ENCODE measurements around the gene ETFA.

Gene ETFA

DNA sequence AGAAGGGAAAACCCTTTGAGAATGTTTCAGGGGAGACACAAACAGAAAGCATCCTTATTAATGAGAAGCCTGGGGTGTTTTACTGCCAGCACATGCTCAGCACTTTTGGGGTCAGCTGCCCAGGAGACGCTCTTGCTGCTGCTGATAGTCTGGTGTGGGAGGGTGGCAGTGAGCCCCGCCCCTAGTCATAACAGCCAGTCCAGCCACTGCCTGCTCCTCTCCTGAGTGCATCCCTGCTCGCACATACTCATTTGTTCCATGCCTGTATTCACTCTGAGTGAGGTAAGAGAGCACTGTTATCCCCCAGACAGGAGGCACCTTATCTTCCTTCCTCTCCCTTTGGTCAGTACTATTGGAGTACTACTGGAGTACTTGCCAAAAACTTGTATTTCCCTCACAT is 101.3 kb downstream of the ETFA start:
- FAIRE-seq = no peak

DNA sequence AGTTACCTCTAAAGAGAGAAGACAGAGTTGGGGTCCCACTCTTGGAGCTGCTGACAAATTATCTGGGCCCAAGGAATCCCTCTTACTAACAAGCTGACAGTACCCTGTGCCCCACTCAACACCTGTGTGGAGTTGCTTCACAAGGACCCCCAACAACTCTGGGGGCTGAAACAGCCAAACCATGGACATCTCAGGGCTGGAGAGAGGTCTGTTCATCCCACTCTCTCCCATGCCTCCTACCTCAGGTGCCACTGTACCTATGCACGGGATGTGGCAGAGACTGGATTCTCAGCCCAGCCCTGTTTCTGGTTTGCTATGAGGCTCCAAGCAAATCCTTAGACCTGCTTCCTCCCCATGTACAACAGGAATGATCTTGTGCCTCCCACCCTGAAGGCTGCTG is 101.7 kb downstream of the ETFA start:
- no peak for FAIRE-seq

DNA sequence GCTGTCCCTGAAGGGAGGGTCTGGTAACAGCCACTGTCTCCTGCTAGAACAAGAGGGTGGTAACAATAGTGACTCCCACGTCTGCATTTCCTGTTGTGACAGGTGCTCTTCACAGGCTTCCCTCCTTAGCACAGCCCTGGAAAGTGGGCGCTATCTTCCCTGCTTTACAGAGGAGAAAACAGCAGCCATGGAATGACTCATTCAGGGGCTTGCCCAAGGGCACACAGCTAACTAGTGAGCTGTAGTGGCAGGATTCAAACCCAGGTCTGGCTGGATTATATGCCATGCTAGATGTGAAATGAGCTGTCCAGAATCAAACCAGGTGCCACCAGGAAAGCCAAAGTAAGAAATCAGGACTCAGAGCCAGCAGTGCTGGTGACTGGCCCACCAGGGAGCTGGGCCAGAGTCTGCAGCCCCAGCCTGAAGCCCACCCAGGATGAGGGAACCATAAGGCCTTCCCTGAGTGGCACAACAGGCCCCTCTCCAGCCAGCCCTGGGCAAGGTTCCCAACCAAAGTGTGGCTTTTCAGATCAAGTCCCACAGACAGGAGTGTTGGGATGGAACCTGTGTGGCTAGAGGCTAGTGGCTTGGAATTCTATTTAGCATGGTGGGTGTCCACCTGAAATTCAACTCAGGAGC is 102.4 kb downstream of the ETFA start:
- no peak for FAIRE-seq

DNA sequence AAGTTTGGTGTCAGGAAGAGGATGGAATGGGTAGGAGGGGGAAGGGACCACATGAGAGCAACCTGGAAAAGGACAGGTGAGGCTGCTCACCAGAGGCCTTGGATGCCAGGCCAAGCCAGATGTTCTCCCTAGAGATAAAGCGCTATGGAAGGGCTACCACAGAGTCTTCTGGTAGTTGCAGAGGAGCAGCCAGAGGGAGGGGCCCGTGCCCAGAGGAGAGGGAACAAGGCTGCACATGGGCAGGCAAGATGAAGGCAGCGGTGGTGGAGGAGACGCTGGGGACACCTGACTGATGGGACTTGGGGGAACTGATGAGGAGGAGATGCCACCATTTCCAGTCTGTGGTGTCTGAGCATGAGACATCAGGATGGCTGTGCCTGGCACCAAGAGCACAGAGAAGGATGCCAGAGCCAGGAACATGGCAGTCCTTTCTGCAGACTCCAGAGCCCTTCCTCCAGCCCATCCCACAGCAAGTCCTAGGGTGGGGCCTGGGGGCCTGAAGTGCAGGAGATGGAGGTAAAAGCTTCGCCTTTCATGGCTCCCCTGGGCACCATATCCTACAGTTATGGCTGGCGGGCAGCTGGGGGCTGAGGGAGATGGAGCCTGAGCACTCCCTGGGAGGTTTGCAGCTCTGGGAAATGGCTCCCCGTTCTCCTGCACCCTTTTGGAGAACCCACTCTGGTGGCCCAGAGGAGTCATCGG is 103.0 kb downstream of the ETFA start:
- FAIRE-seq = no peak

DNA sequence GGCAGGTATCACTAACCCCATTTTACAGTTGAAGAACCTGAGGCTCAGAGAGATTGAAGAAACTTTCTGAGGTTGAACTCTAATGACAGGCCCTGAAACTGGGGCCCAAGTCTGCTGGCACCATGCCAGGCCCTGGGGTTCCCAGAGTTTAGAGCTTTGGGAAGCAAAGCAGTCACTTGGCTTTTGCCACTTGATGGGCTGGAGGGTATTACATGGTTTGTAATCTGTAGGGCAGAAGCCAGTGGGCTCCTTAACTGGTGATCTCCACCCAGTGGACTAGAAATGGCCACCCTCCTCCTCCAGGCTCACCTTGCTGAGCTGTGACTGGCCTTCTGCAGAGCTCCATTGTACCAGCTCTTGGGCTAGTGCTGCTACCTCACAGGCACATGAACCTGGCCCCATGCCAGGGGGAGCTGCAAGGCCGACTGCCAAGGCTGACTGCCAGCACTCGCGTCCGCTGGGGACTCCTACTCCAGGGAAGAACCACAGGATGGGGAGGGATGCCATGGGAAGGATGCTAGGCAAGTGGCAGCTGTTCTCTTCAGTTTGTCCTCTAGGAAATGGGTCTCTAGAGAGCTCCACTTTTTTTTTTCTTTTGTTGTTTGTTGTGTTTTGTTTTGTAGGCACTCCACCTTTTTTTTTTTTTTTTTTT is 104.8 kb downstream of the ETFA start:
- FAIRE-seq = no peak

DNA sequence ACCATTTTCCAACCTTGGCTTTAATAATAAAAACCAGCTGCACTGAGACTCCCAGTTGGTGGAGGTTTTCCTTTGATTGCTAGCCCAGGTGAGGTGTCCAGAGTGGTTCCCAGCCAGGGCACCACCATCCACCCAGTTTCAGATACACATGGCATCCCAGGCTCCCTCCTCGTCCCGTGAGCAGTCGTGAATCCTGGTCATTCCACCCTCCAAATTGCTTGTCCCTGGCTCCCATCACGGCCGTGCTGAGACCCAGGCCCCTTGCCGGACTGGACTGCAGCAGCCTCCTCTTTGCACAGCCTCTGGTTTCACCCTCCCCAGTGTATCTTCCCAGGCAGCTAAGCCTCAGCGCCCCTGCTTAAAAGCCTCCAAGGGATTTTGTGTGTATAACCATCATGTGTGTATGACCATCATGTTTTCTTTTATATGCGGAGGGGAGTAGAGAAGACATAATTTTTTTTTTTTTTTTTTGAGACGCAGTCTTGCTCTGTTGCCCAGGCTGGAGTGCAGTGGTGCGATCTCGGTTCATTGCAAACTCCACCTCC is 106.3 kb downstream of the ETFA start:
- no peak for FAIRE-seq

DNA sequence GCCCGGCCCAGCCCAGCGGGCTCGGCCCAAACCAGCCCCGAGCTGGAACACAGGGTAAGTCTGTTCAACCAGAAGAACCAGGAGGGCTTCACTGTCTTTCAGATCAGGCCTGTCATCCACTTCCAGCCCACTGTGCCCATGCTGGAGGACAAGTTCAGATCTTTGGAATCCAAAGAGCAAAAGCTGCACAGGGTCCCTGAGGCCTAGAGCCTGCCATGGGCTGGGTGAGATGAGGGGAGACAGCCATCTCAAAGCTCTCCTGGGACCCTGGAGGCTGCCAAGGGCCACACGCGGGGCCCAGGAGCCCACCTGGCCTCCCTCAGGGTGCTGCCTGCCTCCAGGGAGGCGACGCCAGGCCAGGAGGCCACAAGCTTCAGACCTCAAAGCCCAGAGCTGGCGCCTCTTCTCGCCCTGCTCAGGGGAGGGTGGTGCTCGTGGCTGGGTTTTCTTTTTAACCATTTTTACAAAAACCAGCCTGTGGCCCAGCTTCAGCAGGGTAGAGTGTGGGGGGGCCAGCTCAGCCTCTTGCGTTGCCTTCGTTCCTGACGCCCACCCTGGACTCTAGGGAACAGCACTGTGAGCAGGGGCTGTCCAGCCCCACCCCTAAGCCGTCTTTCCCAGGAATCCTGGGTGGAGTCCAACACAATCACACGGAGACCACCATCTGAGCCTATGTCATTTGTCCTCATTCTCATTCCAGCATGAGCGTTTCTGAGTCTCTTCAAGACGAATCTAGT is 107.0 kb downstream of the ETFA start:
- FAIRE-seq = no peak

DNA sequence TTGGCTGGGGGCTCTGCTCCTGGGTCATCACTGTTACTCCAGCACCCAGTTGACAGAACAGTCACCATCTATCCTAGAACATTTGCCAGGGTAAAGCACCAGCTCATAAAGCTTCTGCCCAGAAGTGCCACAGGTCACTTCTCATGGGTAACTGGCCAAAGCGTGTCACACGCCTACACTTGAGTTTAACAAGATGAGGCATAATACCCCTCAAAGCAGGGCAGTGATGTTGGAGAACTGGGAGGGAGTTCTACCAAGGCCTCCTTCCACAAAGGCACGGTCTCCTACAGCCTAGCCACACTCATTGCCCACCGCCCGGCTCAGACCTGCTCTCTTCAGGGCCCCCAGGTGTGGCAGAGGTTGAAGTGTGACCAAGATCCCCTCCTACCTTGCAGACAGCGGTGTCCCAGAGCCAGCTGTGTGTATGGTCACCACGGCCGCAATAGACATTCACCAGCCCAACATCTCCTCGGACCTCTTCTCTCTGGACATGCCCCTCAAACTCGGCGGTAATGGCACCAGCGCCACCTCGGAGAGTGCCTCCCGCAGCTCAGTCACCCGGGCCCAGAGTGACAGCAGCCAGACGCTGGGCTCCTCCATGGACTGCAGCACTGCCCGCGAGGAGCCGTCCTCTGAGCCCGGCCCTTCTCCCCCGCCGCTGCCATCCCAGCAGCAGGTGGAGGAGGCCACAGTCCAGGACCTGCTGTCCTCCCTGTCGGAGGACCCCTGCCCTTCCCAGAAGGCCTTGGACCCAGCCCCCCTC is 107.7 kb downstream of the ETFA start:
- no peak for FAIRE-seq

DNA sequence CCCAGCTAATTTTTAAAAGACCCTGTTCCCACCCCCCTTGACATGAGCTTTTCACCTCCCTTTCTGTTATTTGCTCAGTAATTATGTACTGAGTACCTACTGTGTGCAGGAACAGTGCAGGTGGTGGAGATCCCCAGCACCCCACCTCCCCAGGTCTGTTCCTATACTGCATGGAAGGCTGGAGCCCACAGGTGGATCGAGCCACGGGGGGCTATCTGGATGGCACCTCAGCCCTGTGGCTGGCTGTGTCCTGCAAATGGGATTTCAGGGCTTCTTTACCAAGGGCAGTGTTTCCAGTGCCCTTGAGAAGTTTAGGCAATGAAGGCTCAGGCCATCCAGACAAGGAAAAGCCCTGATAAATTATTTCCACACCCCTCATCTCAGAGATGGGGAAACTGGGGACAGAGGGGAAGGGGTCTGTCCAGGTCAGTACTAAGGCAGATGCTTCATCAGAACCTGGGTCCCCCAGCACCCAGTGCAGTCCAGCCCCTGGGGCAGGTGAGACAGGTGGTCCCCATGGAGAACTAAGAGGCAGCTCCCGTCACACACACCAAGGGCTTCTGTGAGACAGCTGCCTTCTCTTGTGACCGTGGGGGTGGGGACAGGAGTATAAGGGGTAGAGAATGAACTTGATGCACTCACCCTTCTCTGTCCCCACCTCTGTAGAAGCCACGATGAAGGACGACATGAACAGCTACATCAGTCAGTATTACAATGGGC is 109.6 kb downstream of the ETFA start:
- no peak for FAIRE-seq

DNA sequence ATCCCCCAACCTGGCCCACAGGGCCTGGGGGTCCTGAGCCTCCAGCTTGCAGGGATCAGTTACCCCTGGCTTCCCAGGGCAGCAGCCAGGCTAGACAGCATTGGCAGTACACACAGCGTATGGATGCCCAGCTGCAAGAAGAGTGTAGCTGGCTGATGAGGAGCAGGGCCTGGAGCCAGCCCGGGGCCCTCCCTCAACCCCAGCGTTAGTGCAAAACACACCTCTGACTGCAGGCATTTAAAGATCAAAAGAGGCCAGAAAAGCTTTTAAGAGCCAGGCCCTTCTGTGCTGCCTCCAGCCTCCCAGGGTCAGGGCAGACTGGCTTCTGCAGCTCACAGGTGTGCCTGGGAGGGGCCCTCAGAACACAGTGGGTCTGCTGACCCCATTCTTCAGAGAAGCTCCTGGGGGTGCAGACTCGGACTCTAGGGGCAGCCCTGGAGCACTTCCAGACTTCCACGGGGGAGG is 110.6 kb downstream of the ETFA start:
- FAIRE-seq = no peak

DNA sequence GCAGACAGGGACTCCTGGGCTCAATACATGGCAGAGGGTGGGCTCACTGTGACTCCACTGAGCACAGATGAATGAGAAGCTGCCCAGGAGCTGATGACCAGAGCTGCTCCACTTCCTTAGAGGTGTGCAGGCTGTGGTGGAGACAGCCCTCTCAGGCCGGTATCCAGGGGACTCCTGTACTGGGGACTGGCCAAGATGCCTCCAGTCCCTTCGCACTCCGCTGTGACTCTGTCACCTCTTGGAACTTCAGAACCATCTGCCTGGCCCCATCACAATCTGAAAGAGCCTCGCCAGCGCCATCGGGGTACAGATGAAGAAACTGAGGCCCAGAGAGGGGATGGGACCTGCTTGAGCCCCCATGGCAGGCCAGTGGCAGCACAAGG is 111.2 kb downstream of the ETFA start:
- FAIRE-seq = no peak

DNA sequence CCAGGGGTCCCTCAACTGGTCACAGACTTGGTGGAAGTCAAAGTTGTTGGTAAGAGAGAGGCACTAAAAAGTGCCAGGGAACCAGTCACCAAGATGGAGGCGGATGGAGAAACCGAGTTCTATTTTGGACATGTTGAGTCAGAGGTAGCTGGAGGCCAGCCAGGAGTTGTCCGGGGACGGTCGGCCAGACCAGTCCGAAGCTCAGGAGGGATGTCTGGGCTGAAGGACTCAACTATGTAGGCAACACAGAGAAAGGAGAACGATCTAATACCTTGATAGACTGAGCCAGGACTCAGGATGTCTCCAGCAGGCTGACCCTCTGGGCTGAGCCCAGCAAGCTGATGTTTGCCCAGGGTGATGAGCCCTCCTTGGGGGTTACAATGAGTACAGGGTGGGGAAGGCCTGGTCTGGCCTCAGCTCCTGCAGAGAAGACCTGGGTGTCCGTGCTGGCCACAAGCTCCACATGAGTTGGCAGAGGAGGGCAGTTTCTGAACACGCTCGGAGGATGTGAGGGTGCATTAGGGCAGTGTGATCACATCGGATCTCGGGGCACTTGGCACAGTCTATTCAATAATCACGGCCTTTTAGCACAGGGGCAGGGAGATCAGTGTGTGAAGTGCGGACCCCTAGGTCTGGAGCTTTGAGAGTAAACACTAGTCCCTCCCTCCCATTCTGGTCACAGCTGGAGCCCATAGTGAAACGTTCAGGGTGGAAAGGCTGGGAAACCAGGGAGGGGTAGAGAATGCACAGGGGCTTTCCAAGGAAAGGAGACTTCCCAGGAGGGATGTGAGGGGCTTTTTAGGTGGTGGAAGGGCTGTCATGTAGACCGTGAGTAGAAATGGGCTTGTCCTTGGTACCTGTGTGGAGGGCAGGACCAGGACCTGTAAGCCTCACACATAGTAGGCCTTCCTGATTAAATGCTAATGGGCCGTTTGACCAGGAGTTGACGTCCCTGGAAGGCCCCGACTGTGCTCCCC is 111.9 kb downstream of the ETFA start:
- FAIRE-seq = no peak

DNA sequence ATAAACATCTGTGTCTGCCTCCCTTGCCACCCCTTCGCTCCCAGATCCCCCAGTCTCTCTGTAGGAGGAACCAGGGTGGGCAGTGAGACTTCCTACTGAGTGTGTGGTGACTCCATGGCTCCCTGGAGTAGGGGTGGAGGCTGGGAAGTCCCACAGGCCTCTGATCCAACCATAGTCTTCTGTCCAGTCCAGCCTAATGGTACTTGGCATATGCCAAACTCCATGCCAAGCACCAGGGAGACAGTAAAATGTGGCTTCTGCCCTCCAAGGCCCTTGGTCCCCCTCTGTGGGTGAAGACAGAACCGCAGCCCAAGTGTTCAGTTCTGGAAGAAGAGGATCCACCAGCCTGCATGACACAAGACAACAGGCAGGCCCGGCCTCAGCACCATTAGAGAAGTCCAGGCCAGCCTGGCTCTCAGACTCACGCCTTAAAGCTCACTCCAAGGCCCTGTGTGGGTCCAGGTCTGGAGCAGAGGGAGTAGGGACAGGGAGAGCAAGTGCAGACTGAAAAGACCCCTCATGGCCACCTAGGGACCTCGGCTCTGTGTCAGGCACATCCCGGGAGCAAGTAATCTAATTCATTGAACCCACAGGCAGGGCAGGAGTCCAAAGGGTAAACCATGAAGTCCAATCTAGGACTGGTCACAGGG is 112.7 kb downstream of the ETFA start:
- FAIRE-seq = no peak

DNA sequence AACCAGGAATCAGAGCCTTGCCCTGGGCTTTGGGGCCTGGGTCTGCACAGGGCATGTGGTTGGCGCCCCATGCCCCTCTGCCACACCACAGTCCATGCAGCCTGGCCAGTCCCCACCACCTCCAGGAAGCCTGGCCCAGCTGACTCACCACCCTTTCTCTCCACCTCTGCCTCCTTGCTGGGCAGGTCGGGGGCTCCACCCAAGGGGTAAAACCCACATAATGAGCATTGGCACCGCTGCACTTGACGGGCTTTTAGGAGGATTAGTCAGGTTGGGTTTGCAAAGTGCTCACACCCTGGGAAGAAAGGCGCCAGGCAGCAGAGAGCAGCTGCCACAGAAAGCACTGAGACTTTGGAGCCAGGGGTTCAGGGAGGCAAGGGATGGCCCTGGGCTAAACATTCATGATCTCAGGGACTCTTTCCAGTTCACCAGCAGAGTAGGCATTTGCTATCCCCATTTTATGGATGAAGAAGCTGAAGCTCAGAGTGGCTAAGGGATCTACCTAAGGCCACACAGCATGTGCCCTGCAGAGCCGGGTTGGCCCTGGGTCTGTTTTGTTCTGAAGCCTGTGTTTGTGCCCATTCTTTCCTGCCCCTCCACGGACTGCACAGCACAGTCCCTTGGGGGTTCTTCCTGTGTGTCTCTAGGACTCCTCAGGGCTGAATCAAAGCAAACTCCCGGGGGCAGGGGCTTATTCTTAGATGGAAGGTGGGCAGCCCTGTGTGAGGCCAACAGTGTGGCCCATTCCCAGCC is 113.4 kb downstream of the ETFA start:
- FAIRE-seq = no peak

DNA sequence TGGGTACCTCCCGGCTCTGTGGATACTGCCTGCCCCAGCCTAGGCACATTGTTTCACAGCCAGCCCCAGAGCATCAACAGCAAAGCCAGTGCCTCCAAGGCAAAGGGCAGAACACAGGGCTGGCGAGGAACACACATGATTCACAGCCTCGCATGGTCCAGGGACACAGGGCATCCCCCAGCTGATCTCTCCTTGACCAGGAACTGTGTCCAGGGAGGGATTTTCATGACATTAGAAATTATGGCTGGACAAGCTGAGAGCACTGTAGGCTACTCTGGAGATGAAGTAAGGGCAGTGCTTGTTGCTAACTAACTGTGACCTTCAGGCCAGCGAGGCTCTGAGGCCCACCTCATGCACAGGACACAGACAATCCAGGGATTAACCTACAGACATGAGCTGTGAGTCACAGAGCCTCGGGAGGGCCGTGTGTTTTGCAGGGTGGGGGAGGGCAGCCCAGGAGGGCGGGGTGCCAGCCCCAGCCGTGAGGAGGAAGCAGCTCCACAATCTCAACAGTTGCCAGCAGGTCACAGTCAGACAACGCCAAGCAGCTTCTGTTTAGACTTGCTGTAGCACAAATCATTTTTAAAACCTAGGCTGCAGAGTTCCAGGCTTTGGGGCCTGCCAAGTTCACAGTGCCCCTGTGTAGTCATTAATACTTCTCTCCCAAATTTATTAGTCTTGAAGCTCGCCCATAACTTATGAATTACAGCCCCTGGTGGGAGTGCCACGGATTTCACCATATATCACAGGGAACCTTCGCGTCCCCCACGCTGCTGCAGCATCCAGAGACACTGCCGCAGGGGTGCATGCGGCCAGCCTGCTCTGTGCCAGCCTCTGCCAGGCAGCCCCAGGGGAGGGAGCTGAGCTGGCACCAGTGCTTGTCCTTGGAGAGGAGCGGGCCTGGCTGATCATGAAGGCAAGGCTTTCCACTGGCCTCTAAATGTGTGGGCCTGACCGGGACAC is 114.7 kb downstream of the ETFA start:
- no peak for FAIRE-seq

DNA sequence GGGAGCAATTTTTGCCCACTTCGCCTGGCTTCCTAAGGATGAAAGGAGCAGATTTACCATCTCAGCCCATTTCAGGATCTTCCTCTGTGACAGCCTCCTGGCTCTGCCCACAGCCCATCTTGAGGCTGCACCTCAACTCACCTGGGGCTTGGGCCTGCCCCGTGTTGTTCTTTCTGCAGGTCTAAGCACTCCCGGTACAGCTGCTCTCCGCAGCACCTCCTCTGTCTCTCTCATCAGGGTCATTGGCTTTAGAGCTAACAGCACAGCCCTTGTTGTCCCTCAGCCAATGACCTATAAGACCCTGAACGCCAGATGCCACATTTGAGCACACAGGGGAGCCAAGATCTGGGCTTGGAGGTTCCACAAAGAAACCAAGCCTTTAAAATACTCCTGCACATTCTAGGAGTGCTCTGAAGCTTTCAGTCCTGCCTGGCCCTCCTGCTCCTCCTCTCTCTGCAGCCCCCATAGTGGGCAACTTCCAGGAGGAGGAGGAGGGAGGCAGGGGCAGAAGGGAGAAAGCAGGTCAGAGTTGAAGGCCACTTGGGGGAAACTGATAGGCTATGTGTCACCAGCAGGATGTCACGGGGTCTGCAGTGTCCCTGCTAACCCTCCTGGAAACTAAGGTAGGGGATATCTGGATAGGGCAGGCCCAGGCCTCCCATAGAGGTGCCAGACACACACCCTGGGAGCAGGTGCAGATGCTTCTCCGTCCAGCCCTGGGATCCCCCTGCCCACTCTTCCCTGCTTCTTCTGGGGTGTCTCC is 115.6 kb downstream of the ETFA start:
- FAIRE-seq = no peak

DNA sequence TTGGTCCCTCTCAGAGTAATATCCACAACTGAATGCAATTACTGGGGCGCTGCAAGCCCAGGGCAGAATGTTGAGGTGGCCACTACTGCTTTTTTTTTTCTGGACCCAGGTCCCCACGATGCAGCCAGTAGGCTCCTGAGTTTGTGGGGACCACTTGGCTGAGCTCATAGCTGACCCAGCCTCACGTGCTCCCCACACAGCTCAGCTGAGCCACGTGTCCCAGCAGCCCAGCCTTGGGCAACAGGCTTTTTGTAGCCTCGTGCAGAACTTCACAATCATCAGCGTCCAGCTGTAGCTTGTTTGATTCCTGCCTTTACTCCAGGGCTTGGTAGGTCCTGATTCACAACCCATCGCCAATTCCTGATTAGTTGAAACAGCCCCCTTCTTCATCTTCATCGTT is 117.3 kb downstream of the ETFA start:
- FAIRE-seq = no peak
